ENCODE results near the gene CBX7.
"Not testable (repeated sequence)": the region's sequence is repeated elsewhere in the genome, so short reads cannot be mapped to it uniquely, and the experiment has no call there.

CBX7 gene

GRCh38 chr22:39174498-39175352 is 22.2 kb upstream of the CBX7 start:
- DNase-seq (ENCODE audit: extremely low read depth in 1 of 2, low read depth in 1 of 2), result peak; percentile 28 to 37

GRCh38 chr22:39173787-39174497 is 21.5 kb upstream of the CBX7 start:
- peak in 1 of 2 donors; percentile 30 for DNase-seq (ENCODE audit: extremely low read depth in 1 of 2, low read depth in 1 of 2)

- DNase-seq (ENCODE audit: extremely low read depth in 1 of 2, low read depth in 1 of 2), result no peak
Measured at GRCh38 chr22:39173050-39173706, 20.7 kb upstream of the CBX7 start.

- not testable (repeated sequence) for DNase-seq (ENCODE audit: extremely low read depth in 1 of 2, low read depth in 1 of 2)
Measured at GRCh38 chr22:39172265-39173049, 20.0 kb upstream of the CBX7 start.

GRCh38 chr22:39171623-39172264 is 19.3 kb upstream of the CBX7 start:
- no peak for DNase-seq (ENCODE audit: extremely low read depth in 1 of 2, low read depth in 1 of 2)

GRCh38 chr22:39170825-39171622 is 18.5 kb upstream of the CBX7 start:
- DNase-seq (ENCODE audit: extremely low read depth in 1 of 2, low read depth in 1 of 2), result peak; percentile 48 to 65

- no peak for DNase-seq (ENCODE audit: extremely low read depth in 1 of 2, low read depth in 1 of 2)
Measured at GRCh38 chr22:39169797-39170466, 17.5 kb upstream of the CBX7 start.

GRCh38 chr22:39166547-39166946 is 14.1 kb upstream of the CBX7 start:
- DNase-seq (ENCODE audit: extremely low read depth in 1 of 2, low read depth in 1 of 2), result no peak

- not testable (repeated sequence) for DNase-seq (ENCODE audit: extremely low read depth in 1 of 2, low read depth in 1 of 2)
Measured at GRCh38 chr22:39156093-39156492, 3.6 kb upstream of the CBX7 start.

GRCh38 chr22:39155421-39155820 is 2.9 kb upstream of the CBX7 start:
- DNase-seq (ENCODE audit: extremely low read depth in 1 of 2, low read depth in 1 of 2), result no peak

GRCh38 chr22:39153220-39153717 is 789 bp upstream of the CBX7 start:
- DNase-seq (ENCODE audit: extremely low read depth in 1 of 2, low read depth in 1 of 2), result no peak

- DNase-seq (ENCODE audit: extremely low read depth in 1 of 2, low read depth in 1 of 2), result no peak
Measured at GRCh38 chr22:39152024-39152510, 413 bp downstream of the CBX7 start.

GRCh38 chr22:39151329-39151975 is 1.0 kb downstream of the CBX7 start:
- no peak for DNase-seq (ENCODE audit: extremely low read depth in 1 of 2, low read depth in 1 of 2)

- no peak for DNase-seq (ENCODE audit: extremely low read depth in 1 of 2, low read depth in 1 of 2)
Measured at GRCh38 chr22:39150848-39151215, 1.6 kb downstream of the CBX7 start.

- no peak for DNase-seq (ENCODE audit: extremely low read depth in 1 of 2, low read depth in 1 of 2)
Measured at GRCh38 chr22:39149915-39150847, 2.3 kb downstream of the CBX7 start.

- DNase-seq (ENCODE audit: extremely low read depth in 1 of 2, low read depth in 1 of 2), result peak; percentile 53 to 61
Measured at GRCh38 chr22:39148727-39149535, 3.5 kb downstream of the CBX7 start.
